ENCODE measurements around the gene ZNF417. TPM values are rescaled to one million over a fixed set of nuclear protein-coding genes. Genes with fewer than 3 reads are reported as not detected.

The ZNF417 gene
- total RNA-seq: 17.3 and 25.7 TPM in 2 replicates

DNA sequence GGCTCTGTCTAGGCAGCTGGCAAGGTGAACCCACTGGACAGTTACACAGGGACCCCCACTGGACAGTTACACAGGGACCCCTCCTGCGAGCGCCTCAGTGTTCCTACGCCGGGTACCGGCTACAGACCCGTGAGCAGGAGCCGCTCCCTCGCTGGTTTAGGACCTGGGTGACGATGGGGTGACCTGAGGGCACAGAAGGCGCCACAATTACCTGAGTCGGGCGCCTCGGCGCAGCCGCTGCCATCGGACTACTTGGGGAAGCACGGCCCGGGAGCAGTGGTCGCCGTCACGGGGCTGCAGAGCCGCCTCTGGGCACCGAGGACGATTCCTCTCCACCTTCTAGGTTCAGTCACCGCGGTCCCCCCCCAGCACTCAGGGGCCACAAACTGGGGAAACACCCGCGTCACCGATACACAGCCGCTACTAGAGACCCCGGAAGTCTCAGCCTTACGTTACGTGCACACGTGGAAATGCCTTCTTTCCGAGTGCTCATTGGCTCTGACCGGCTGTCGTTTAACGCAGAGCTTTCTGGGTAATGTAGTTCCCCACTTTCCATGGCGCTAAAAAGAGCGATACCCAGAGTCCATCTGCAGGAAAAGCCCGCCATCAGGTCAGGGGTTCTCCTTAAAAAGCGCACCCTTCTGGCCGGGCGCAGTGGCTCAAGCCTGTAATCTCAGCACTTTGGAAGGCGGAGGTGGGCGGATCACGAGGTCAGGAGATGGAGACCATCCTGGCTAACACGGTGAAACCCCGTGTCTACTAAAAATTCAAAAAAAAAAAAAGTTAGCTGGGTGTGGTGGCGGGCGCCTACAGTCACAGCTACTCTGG, at the start of gene ZNF417:
Gene ZNF417 (minus strand): TSS at position 425 of the 828 bp plus-strand sequence. CDS start 181 bp downstream, at position 244.

DNA sequence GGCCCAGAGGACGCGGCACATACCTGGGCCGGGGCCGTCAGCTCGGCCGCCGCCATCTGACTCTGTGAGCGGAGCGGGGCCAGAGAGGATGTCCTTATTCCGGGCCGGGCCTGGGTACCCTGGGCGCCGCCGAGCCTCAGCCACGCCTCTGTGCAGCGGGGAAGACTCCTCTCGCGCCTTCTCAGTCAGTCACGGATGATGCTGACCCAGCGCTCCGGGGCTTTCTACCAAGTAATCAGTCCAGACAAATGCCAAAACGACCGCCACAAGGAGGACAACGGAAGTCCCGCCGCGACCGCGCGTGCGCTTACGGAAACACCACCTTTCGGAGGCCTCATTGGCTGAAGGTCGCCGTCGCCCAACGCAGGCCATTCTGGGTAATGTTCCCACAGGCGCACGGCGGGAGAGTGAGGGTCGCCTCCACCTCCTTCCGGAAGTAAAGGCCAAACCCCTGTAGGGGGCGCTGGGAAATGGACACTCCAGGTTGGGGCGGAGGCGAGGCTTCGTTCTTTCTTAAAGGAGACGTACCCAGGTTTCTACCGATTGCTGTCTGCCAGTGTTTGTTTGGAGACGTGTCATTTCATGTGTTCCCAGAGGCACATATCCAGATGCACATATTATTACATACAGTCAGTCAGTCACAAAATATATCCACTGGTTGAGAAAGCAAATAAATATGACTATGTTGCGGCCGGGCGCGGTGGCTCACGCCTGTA, 31.2 kb upstream of the ZNF417 start, which contains the start of gene ZNF256:
Gene ZNF256 (minus strand): TSS at position 288 of the 716 bp plus-strand sequence. CDS start 232 bp downstream, at position 56.

DNA sequence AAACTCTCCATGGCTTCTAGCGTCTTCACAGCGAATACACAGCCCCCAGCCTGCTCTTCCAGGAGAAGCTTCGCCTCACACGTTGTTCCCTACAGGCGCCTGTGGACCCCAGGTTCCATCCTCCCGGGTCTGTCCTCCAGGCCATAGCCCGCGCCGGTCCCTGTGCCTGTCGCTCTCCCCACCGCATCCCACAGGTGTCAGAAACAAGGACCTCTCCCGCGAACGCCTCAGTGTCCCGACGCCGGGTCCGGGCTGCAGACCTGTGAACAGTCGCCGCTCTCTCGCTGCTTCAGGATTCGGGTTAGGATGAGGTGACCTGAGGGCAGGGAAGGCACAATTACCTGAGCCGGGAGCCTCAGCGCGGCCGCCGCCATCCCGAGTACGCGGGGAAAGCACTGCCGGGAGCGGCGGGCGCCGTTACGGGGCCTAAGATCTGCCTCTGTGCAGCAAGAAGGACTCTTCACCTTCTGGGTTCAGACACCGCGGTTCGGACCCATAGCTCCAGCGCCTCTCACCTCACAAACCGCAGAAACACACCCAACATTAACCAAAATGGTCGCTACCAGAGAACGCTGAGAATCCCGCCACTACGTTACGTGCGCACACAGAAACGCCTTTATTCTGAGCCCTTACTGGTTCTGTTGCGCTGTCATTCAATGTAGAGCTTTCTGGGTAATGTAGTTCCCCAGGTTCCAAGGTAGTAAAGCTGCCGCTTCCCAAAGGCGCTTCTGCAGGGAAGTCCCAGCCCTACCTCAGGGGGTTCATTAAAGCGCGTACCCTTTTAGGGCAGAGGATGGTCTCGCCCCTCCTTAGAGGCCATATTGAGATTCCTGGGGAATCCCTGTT, 18.7 kb upstream of the ZNF417 start, which contains the start of gene ZNF418:
Gene ZNF418 (minus strand): TSS at position 583 of the 846 bp plus-strand sequence. CDS start 1,580 bp downstream, outside the sequence.

GRCh38 chr19:57888560-57889231, 27.7 kb downstream of the ZNF417 start, which contains the start of gene ZNF814:
TSS of gene ZNF814 (minus strand) at chr19:57889037. CDS start at chr19:57888802, 235 bp downstream.

Other genes with a start within 250 kb of the ZNF417 start
- not detected in 2 replicates for gene ZSCAN4, start 247.7 kb downstream of the ZNF417 start, total RNA-seq
- 3.4 and 7.1 TPM in 2 replicates for gene ZNF551, start 234.6 kb downstream of the ZNF417 start, total RNA-seq
- gene ZNF154, start 207.4 kb downstream of the ZNF417 start, total RNA-seq: 0.44 and 0.87 TPM in 2 replicates
- 7.4 and 8.0 TPM in 2 replicates for gene ZNF671, start 189.0 kb downstream of the ZNF417 start, total RNA-seq
- 9.7 and 11.2 TPM in 2 replicates for gene ZNF776, start 169.8 kb downstream of the ZNF417 start, total RNA-seq
- gene ZNF586, start 146.9 kb downstream of the ZNF417 start, total RNA-seq: 14.3 and 18.7 TPM in 2 replicates
- gene ZNF552, start 101.7 kb downstream of the ZNF417 start, total RNA-seq: 7.7 and 9.6 TPM in 2 replicates
- gene ZNF587B, start 86.3 kb downstream of the ZNF417 start, total RNA-seq: 20.5 and 29.8 TPM in 2 replicates
- 31.8 and 36.2 TPM in 2 replicates for gene ZNF587, start 66.7 kb downstream of the ZNF417 start, total RNA-seq
- 6.5 and 7.0 TPM in 2 replicates for gene ZNF814, start 27.6 kb downstream of the ZNF417 start, total RNA-seq
- 6.5 and 8.4 TPM in 2 replicates for gene ZNF418, start 18.8 kb upstream of the ZNF417 start, total RNA-seq
- 3.6 and 5.6 TPM in 2 replicates for gene ZNF256, start 31.1 kb upstream of the ZNF417 start, total RNA-seq
- gene C19orf18, start 57.9 kb upstream of the ZNF417 start, total RNA-seq: not detected in 2 replicates
- 11.6 and 18.1 TPM in 2 replicates for gene ZNF606, start 86.2 kb upstream of the ZNF417 start, total RNA-seq
- gene ZSCAN1, start 117.4 kb upstream of the ZNF417 start, total RNA-seq: not detected in 2 replicates
- gene ZNF135, start 142.7 kb upstream of the ZNF417 start, total RNA-seq: 4.2 and 6.2 TPM in 2 replicates
- 20.7 and 54.7 TPM in 2 replicates for gene ZSCAN18, start 181.6 kb upstream of the ZNF417 start, total RNA-seq
- 14.8 and 18.4 TPM in 2 replicates for gene ZNF329, start 234.2 kb upstream of the ZNF417 start, total RNA-seq